G401.6 (cell line): ENCODE measurements around the gene GRB7.
"Not testable (repeated sequence)": the region's sequence is repeated elsewhere in the genome, so short reads cannot be mapped to it uniquely, and the experiment has no call there.

Experiments
- FAIRE-seq: peaks from 2 replicates; lab custom pipeline; 2012; peaks lifted over from hg19 to GRCh38; lab: Jason Lieb, UNC

The GRB7 gene

GRCh38 chr17:39752241-39752881 is 14.6 kb downstream of the GRB7 start:
- FAIRE-seq, result no peak

GRCh38 chr17:39753514-39754160 is 15.9 kb downstream of the GRB7 start:
- FAIRE-seq, result no peak

DNA sequence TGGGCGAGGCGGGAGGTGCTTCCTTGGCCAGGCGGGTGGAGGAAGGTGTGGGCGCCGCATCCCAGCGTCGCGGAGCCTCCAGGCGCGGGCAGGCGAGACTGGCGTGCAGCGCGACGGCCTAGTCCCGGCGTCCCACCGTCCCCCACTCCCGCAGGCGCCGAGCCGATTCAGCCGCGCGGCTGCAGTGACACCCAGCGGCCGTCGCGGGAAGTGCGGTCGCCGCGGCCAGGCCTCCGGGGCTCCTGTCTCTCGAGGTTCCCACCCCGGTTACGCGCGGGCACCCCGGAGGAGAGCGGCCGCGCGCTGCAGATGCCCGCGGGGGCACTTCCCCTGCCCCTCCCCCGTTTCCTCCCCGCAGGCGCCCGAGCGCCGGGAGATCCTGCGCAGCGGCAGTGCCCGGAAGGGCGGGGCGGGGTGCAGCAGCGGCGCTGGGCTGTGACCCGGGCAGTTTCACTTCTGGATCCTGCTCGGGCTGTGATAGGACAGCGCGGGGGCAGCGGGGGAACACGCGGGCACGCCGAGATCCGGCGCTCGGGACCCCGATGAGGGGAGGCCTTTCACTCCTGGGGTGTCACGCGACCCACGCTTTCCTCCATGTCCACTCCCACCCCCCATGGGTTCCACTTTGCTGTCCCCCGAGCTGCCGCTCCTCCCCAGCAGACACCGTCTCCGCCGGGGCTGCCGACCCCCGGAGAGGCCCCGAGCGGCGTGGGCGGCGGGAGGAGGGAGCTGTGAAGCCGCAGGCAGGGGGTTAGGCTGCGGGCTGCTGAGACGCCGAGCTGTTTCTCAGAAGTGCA is 16.6 kb downstream of the GRB7 start:
- no peak for FAIRE-seq

- no peak for FAIRE-seq
Measured at GRCh38 chr17:39754958-39755553, 17.3 kb downstream of the GRB7 start.

- no peak for FAIRE-seq
Measured at GRCh38 chr17:39755554-39756379, 18.0 kb downstream of the GRB7 start.

GRCh38 chr17:39756380-39757079 is 18.8 kb downstream of the GRB7 start:
- no peak for FAIRE-seq

DNA sequence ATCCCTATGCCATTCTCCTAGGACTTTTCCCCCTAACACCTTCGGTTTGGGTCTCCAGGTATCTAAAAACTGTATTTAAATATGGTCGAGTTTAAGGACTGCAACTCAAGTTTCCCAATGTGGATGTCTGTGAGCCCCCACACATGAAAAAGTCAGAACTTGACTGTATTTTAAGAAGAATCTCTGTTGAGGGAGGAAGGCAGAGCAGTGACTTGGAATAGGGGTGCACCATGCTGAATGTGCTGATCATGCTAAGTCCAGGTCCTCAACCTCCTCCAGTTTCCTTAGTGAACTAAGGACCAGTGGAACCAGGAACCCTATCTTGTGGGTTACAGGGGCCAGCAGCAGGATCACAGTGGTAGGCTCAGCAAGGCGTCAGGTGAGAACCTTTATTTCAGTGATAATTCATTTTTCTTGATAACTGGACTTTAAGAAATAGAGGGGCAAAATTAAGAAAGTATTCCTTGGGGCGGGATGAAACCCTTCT is 19.5 kb downstream of the GRB7 start:
- FAIRE-seq, result no peak

DNA sequence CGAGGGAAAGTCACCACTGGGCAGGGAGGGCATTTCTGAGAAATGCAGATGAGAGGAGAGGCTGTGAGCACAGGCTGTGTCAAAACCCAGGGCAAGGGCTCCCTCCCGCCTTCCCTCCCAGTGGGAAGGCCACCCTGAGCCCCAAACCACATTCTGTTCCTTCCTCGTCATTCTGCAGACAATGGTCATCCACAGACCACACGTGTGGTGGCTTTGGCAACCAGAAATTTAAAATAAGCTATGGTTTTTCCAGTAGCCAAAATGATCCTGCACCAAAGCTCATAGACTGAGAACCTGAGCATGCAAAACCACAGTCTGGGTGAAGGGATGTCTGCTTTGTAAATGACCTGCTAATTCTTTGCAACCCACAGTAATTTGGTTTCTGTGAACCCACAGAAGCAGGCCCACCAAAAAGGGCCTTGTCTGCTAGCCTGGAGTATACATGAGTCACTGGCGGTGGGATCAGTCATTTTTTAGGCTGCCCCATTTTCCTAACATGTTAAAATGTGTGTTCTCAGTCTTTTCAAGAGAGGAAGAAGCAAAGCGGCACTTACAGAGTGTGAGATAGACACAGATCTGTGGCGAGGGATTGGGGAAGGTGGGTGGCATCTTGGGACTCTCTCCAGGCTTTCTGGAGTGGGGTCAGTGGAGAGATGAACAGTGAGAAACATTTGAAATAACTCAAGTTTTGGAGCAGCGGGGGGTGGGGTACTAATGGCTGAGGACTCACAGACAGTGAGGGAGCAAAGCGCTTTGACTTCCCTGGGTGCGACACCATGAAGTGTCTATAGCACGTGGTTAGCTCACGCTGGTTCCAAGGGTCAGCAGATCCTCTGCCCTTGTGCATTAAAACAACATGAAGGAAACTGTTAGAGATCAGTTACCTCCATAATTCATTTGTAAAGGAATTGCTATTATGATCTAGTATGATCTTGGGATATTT is 20.5 kb downstream of the GRB7 start:
- FAIRE-seq, result no peak

- no peak for FAIRE-seq
Measured at GRCh38 chr17:39759204-39759603, 21.5 kb downstream of the GRB7 start.

DNA sequence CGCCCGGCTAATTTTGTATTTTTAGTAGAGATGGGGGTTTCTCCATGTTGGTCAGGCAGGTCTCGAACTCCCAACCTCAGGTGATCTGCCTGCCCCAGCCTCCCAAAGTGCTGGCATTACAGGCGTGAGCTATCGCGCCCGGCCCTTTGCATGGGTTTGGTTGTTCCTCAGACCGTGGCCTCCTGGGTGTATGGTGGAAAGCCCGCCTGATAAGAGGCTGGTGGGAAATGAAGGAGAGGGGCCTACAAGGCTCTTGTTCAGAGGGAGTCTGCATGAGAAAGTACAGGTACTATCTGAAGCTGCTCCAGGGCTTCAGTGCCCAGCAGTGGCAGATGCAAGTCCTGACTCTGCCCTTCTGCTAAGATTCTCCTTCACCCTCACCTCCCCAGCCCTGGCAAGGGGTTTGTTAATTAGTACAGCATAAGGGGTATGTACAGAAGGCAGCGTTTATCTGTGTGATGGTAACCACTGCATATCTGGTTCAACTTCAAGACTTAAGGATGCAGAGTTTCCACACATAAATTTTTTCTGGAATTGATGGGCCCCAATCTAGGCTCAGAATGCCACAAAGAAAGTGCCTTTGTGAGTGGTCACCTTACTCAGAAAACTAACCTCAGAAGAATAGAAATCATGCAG is 24.2 kb downstream of the GRB7 start:
- FAIRE-seq, result no peak

DNA sequence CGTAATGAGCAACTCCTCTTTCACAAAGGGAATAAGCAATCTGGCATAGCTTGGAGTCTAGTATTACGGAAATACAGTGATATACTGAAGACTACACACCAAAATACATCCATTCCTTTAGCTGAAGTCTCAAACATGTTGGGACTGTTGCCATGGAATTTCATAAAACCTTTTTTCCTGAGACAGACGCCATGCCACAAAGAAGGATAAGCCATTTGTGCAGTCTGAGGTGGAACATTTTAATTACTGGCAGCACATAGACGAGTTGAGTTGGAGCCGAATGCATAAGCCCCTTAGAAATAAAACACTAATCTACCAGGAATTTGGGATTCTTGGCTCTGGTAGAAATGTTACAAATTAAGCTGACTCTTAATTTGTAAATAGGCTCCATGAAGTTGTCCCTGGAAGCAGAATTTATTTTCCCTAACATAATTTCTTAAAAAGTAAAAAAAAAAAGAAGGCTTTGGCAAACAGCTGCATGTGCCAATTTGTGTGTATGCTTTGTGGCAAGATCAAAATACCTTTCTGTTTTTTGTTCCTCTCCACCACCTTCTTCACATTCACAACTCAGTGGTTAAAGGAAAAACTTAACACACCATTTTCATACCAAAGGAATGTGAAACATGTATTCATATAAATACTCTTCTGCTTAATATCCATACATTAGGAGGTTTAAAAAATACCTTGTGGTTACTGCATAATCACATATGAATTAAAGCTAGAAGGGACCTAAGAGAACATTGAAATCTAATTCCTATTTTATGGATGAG is 25.5 kb downstream of the GRB7 start:
- no peak for FAIRE-seq

DNA sequence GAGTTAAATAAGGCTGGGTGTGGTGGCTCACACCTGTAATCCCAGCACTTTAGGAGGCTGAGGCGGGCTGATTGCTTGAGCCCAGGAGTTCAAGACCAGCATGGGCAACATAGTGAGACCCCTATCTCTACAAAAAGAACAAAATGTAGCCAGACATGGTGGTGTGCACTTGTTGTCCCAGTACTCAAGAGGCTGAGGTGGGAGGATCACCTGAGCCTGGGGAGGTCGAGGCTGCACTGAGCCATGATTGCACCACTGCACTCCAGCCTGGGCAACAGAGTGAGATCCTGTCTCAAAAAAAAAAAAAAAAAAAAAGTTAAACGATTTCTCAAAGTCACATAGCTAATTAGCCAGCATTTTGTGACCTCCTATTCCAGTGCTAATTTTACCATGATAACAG is 26.4 kb downstream of the GRB7 start:
- not testable (repeated sequence) for FAIRE-seq

DNA sequence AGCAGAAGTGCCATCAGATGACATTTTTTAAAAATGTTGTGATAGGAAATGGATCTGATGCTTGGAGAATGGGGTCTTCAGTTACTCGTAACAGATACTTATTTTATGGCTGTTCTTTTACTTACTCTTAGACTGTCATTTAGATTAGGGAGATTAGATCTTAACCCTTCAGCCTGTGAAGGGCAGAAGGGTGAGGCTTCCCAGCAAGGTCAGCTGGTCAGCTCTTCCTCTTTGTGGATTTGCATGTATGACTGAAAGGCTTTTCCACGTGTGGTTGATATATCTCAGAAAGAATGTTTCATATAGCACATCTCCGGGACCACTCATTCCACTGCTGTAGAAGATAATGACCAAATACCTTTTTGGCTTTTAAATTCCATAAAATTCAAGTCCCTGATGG is 27.4 kb downstream of the GRB7 start:
- FAIRE-seq, result no peak

GRCh38 chr17:39765766-39766165 is 28.0 kb downstream of the GRB7 start:
- FAIRE-seq, result no peak

DNA sequence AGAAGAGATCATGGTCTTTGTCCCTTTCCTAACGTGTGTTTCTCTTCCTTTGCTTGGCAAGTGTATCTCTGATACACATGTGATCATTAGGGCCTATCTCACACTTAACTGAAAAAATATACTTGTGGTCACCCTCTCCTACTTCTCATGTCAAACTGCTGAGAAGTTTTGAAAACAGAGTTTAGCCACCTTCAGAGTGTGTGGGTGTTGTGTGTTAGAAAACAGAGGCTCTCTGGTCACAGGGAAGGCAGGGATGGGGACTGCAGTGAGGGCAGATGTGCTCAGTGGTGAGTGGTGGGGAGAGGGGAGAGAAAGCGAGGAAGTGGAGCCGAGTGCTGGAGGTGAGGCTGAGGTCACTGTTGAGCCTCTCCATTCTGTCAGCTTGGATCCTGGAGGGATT is 29.4 kb downstream of the GRB7 start:
- FAIRE-seq, result no peak

DNA sequence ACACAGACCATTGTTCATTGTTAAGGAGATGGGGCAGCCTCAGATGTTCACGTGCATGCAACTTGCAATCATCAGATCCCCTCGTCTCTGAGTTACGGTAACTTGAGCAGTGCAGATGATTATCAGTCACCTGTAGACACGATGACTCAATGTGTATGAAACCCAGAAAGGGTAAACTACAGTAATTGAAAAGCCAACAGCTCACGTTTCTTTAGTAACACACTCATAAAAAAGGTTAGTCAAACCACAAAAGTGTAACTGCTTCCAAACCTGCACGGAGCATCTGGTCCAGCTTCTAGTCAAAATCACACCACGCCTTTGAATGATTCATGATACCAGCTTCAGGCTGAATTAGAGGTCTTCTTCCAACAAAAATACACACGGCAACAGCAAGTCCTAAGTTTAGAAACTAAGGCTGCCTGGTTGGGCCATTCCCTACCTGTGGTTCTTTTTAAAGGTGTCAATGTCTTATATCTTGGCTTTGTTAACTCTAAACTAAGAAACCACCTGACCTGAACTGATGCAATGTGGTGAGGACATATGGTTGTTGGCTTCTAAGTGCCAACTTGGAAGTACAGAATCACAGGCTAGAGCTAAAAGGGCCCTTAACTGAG is 32.3 kb downstream of the GRB7 start:
- no peak for FAIRE-seq

DNA sequence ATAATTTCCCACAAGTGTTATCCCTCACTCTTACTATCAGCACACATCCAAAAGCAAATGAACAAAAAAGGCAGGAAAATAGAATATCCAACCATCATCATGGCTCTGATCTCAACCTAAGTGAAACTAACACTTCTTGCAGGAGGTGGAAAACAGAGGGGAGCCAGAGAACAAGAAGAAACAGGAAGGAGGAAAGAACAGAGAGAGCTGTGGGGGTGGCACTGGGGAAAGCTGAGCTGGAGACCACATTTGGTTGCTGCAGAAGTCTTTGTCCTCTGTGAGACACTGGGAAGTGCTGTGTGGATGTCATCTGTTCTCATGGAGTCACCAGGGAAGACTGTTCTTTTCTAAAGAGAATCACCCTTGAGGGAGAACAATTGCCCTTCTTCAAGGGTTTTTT is 34.7 kb downstream of the GRB7 start:
- no peak for FAIRE-seq
